CD1c-positive myeloid dendritic cell (primary cell): ENCODE data around the gene VWA5A.
A peak's percentile ranks its signal among the peaks of the same experiment; 100 is the strongest.
"Not testable (repeated sequence)": the region's sequence is repeated elsewhere in the genome, so short reads cannot be mapped to it uniquely, and the experiment has no call there.

Source experiments
- DNase-seq: peaks from one replicate; pipeline ENCODE4 v3.0.0-alpha.2; 2016; ENCODE audit errors: extremely low spot score

Gene VWA5A

GRCh38 chr11:124168796-124169195, 53.5 kb downstream of the VWA5A start:
- DNase-seq: no peak

- not testable (repeated sequence) for DNase-seq
These were observed 55.1 kb downstream of the VWA5A start for GRCh38 chr11:124170315-124170714.

GRCh38 chr11:124170801-124171586, 55.7 kb downstream of the VWA5A start:
- DNase-seq: no peak

GRCh38 chr11:124172101-124172500, 56.9 kb downstream of the VWA5A start:
- DNase-seq: no peak

- no peak for DNase-seq
These were observed 57.3 kb downstream of the VWA5A start for GRCh38 chr11:124172599-124172998.

- DNase-seq: no peak
These were observed 58.8 kb downstream of the VWA5A start for GRCh38 chr11:124174001-124174583.

GRCh38 chr11:124176925-124177715, 61.9 kb downstream of the VWA5A start:
- peak; percentile 16 for DNase-seq

GRCh38 chr11:124179310-124179709, 64.1 kb downstream of the VWA5A start:
- DNase-seq: no peak

GRCh38 chr11:124183068-124183467, 67.8 kb downstream of the VWA5A start, which contains the start of gene OR10D3:
TSS of gene OR10D3 (plus strand) at chr11:124183345. CDS start at chr11:124185270, 1,925 bp downstream.
- no peak for DNase-seq

GRCh38 chr11:124190298-124191139, 75.3 kb downstream of the VWA5A start:
- no peak for DNase-seq

GRCh38 chr11:124193221-124194010, 78.2 kb downstream of the VWA5A start:
- peak; percentile 23 for DNase-seq

GRCh38 chr11:124194293-124195188, 79.3 kb downstream of the VWA5A start:
- no peak for DNase-seq

- peak; percentile 72 for DNase-seq
These were observed 80.0 kb downstream of the VWA5A start for GRCh38 chr11:124195189-124195734.
